Left renal cortex interstitium (tissue), 4 donors: ENCODE results near the gene KRTAP10-3. TPM values are rescaled to one million over a fixed set of nuclear protein-coding genes. Genes with fewer than 3 reads are reported as not detected.

ENCODE experiments used
- DNase-seq, 4 donors: peaks; one replicate each; pipeline ENCODE4 v3.0.0-alpha.2; 2013; ENCODE audit warnings: low read depth in 4 of 4, low spot score in 2 of 4, missing footprints in 1 of 4
- polyA plus RNA-seq, 4 donors: library from polyadenylated mRNA; unstranded; fragments of 120-200 nt; gene quantifications; one replicate each; pipeline ENCODE4 v1.2.1, GENCODE V29; 2013; ENCODE audit not compliant: insufficient read length in 4 of 4

Gene KRTAP10-3
- polyA plus RNA-seq, 4 donors = not detected

GRCh38 chr21:44521301-44521927 is 37.2 kb downstream of the KRTAP10-3 start:
- DNase-seq = no peak

- no peak for DNase-seq
These were observed 38.0 kb downstream of the KRTAP10-3 start for GRCh38 chr21:44520326-44521300.

GRCh38 chr21:44519346-44520325 is 39.0 kb downstream of the KRTAP10-3 start:
- no peak for DNase-seq

DNA sequence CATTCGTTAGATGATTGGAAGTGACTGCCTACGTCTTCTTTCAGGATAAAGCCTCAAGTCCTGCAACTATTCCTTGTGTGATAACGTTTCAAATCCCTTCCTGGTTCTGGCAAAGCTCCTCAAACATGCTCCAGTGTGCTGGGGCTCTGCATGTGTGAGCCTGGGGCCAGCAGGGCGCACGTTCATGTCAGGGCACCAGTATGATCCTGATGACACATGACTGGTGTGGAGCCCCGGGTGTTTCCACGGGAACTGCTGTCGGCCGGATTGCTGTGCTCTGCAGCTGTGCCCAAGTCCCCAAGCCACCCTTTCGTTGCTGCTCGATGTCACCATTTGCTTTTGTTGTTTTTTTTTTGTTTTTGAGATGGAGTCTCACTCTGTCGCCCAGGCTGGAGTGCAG is 39.9 kb downstream of the KRTAP10-3 start:
- DNase-seq = no peak

DNA sequence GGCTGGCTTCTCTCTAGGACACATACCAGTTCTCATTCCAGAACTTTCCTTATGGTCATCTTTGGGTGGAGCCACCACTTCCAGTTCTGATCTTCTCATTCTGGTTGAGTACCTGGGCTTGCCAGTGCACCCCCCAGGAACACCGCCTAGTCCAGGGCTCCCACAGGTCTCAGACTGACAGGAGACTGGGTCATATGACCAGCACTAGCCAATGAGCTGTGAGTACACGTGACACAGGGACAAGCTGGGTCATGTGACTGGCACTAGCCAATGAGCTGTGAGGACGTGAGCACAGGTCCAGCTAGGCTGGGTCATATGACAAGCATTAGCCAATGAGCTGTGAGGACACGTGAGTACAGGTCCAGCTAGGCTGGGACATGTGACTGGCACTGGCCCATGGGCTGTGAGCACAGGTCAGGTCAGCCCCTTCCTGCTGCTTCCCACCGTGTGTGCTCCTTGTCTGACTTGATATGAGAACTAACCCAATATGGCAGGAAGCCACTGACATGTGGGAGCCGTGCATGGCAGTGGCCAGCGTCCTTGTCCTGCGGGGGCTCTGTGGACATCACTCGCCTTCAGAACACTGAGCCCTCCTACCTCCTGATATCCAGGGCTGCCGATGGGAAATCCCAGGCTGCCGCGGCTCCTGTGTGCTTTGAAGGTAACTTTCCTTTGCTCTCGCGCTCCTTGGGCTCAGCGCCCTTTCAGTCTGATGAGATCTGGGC is 41.3 kb downstream of the KRTAP10-3 start:
- no peak for DNase-seq

GRCh38 chr21:44516828-44517174 is 41.8 kb downstream of the KRTAP10-3 start:
- no peak for DNase-seq

- DNase-seq = no peak
These were observed 42.3 kb downstream of the KRTAP10-3 start for GRCh38 chr21:44516342-44516741.

DNA sequence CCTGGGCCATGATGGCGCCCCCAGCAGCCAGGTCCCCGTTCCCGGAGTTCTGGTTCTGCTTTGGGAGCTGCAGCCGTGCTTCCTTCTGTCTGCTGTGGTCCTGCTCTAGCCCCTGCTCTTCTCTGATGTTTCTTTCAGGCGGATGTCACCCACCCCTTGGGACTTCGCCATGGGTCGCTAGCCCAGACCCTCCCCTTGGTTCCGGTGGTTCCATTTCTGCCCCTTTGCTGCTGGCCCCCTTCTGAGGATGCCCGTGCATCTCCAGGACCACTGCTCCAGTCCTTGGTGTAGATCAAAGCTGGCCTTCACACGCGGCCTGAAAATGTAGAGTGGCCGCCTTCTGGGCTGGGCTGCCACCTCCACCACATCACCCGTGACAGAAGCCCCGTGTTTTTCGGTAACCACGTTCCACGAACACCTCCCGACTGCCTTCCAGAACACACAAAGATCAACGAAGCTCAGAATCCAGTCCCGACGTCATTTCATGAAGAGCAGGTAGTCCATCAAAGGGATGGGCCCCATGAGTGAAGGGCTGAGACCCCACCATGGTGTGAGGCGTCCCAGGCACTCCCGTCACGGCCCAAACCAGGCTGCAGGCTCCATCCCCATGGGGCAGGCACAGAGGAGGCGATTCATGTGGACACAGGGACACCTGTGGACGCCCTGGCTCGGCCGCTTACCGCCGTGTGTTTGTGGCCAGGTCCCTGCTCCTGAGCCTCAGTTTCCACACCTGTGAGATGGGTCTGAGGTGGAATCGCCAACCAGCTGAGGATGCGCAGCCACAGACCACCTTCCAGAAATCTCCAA is 43.0 kb downstream of the KRTAP10-3 start:
- DNase-seq = no peak

- DNase-seq = no peak
These were observed 43.7 kb downstream of the KRTAP10-3 start for GRCh38 chr21:44514746-44515358.

GRCh38 chr21:44514218-44514520 is 44.4 kb downstream of the KRTAP10-3 start:
- no peak for DNase-seq

GRCh38 chr21:44513389-44514217 is 45.0 kb downstream of the KRTAP10-3 start:
- no peak for DNase-seq

DNA sequence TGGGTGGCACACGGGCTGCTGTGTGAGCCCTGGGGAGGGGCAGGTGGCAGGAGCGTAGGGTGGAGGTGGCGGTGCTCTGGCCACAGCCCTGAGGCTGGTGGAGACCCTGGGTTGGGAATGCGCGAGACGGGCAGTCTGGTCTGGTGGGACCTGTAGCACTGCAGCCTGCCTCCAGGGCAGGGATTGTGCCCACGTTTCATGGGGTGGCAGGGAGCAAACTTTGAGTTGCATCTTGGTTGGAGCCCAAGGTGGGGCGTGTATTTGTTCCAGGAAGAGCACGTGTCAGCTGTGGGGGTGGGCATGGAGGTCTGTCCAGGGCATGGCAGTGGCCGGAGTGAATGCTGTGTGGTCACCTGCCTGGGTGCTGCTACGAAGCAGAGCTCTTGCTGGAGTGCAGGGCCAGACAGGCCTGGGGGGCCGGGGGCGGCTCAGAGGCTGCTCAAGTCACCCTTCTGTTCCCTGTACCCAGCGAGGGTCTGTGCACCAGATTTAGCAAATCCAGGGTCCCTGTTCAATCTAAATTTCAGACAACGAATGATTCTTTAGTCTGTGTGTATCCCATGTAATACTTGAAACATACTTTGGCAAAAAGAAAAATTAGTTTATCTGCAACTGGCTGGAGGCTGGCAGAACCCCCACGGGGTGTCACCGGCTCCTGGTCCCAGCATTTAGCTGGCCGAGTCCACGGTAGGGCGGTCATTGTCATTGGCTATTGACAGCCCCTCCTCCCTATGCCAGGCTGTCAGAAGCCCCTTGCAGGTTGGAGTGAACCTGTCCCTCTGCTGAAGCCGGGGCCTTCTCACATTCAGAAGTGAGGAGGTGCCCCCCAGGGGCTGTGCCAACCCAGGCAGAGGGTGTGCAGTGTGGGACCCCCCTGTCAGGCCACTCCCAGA is 45.9 kb downstream of the KRTAP10-3 start:
- no peak for DNase-seq

DNA sequence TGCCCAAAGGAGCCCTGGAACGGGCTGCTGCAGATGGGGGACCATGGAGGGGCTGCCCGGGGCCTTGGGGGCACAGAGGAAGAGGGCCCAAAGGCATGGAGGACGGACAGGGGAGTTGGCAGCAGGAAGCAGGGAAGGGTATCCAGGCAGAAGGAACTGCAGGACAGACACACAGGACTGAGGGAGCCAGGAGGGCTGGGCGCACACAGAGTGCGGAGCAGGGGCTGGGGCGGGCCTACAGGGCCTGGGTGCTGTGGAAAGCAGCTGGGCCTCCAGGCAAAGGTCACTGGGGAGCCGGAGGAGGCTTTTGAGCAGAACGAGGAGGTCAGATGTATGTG is 46.7 kb downstream of the KRTAP10-3 start:
- DNase-seq = no peak

GRCh38 chr21:44511219-44511937 is 47.2 kb downstream of the KRTAP10-3 start:
- no peak for DNase-seq

GRCh38 chr21:44510508-44511218 is 47.9 kb downstream of the KRTAP10-3 start:
- peak in 3 of 4 donors; percentile 15 to 57 (median 32) for DNase-seq

GRCh38 chr21:44510109-44510507 is 48.5 kb downstream of the KRTAP10-3 start:
- no peak for DNase-seq
